ENCODE data around the gene TAOK2. TPM values are rescaled to one million over a fixed set of nuclear protein-coding genes. Genes with fewer than 3 reads are reported as not detected.
"Not testable (repeated sequence)": the region's sequence is repeated elsewhere in the genome, so short reads cannot be mapped to it uniquely, and the experiment has no call there.

The TAOK2 gene
- total RNA-seq, 1 experiment from 2014 or later = 99.4 TPM

- ChIA-PET POLR2A (interaction anchor here (0.6 kb wide), 1 partner anchor 89 kb away, joined by 3 read pairs; no protein-coding TSS in a partner anchor), CTCF (no interaction called here)
- Histone ChIP-seq H3K27ac (ENCODE audit: low read length) (no peak overlapping the region), H3K4me1 (ENCODE audit: control insufficient read depth, insufficient read depth, low read length) (peaks cover 9% of the 10 kb centered on the region), H3K4me3 (ENCODE audit: low read depth in 2 of 2, low read length in 2 of 2) (no peak overlapping the region), H3K27me3 (ENCODE audit: control insufficient read depth, insufficient read depth, low read length) (no peaks in the 10 kb centered on the region), H3K9me3 (ENCODE audit: control insufficient read depth, insufficient read depth, low read depth, low read length) (no peaks in the 10 kb centered on the region), H3K36me3 (ENCODE audit: control insufficient read depth, insufficient read depth, low read length) (no peaks in the 10 kb centered on the region)
- in situ Hi-C loops (cut with HindIII; ENCODE audit: low pct_unique_long_range_greater_than_20kb, low sequenced_read_pairs) = no loop called here
- intact Hi-C loops (cut with micrococcal nuclease; ENCODE audit: unreplicated experiment) = no loop called here
- TF ChIP-seq CTCF (IDR thresholded peaks at IDR 0.05) (no peak), SIN3A (IDR thresholded peaks at IDR 0.05; ENCODE audit: borderline replicate concordance, insufficient read depth, low read depth, low read length) (no peak), REST (IDR thresholded peaks at IDR 0.05; ENCODE audit: insufficient read depth in 1 of 2, low read depth in 2 of 2, low read length in 1 of 2) (no peak), TCF7L2 (IDR thresholded peaks at IDR 0.05; ENCODE audit: low read depth, low read length) (no peak), POLR2AphosphoS5 (IDR thresholded peaks at IDR 0.05; ENCODE audit: low read depth, low read length) (no peak)
- DNase-seq (ENCODE audit: low read depth, low spot score) = no peak
- no peak for ATAC-seq
- BruUV-seq (replicated peaks) = no TSS peak
Measured at GRCh38 chr16:30033270-30033669, 59.6 kb downstream of the TAOK2 start.

- ATAC-seq = no peak
- intact Hi-C loops (cut with micrococcal nuclease; ENCODE audit: unreplicated experiment) (no loop called here), in situ Hi-C loops (cut with HindIII; ENCODE audit: low pct_unique_long_range_greater_than_20kb, low sequenced_read_pairs) (no loop called here)
- Histone ChIP-seq H3K4me1 (ENCODE audit: control insufficient read depth, insufficient read depth, low read length) (no peaks in the 10 kb centered on the region), H3K4me3 (ENCODE audit: low read depth in 2 of 2, low read length in 2 of 2) (no peak overlapping the region), H3K36me3 (ENCODE audit: control insufficient read depth, insufficient read depth, low read length) (no peaks in the 10 kb centered on the region), H3K27ac (ENCODE audit: low read length) (no peak overlapping the region), H3K9me3 (ENCODE audit: control insufficient read depth, insufficient read depth, low read depth, low read length) (no peaks in the 10 kb centered on the region), H3K27me3 (ENCODE audit: control insufficient read depth, insufficient read depth, low read length) (no peaks in the 10 kb centered on the region)
- ChIA-PET POLR2A (no interaction called here), CTCF (interaction anchor here (0.6 kb wide), 1 partner anchor 213 kb away, joined by 7 read pairs; no protein-coding TSS in a partner anchor)
- no peak for DNase-seq (ENCODE audit: low read depth, low spot score)
- no peak for TF ChIP-seq CTCF (IDR thresholded peaks at IDR 0.05)
- no peak for TF ChIP-seq REST (IDR thresholded peaks at IDR 0.05; ENCODE audit: insufficient read depth in 1 of 2, low read depth in 2 of 2, low read length in 1 of 2)
- no peak for TF ChIP-seq SIN3A (IDR thresholded peaks at IDR 0.05; ENCODE audit: borderline replicate concordance, insufficient read depth, low read depth, low read length)
- no peak for TF ChIP-seq TCF7L2 (IDR thresholded peaks at IDR 0.05; ENCODE audit: low read depth, low read length)
- no peak for TF ChIP-seq POLR2AphosphoS5 (IDR thresholded peaks at IDR 0.05; ENCODE audit: low read depth, low read length)
- no TSS peak for BruUV-seq (replicated peaks)
Measured at GRCh38 chr16:30040221-30040620, 66.6 kb downstream of the TAOK2 start.

- H3K4me3 ChIP-seq (ENCODE audit: low read depth in 2 of 2, low read length in 2 of 2); H3K4me1 ChIP-seq (ENCODE audit: control insufficient read depth, insufficient read depth, low read length); in situ Hi-C loops (cut with HindIII; ENCODE audit: low pct_unique_long_range_greater_than_20kb, low sequenced_read_pairs); POLR2A ChIA-PET; intact Hi-C loops (cut with micrococcal nuclease; ENCODE audit: unreplicated experiment); H3K36me3 ChIP-seq (ENCODE audit: control insufficient read depth, insufficient read depth, low read length); H3K27me3 ChIP-seq (ENCODE audit: control insufficient read depth, insufficient read depth, low read length); H3K9me3 ChIP-seq (ENCODE audit: control insufficient read depth, insufficient read depth, low read depth, low read length); BruUV-seq (replicated peaks); ATAC-seq; H3K27ac ChIP-seq (ENCODE audit: low read length); DNase-seq (ENCODE audit: low read depth, low spot score): not testable (repeated sequence)
- CTCF ChIA-PET = interaction anchor here (0.6 to 0.8 kb wide), 2 partner anchors 8 to 132 kb away, joined by 3 to 10 read pairs; no protein-coding TSS in a partner anchor
Measured at GRCh38 chr16:30040690-30041089, 67.0 kb downstream of the TAOK2 start.

Data from Panc1 (cell line).